Smooth muscle cell (in vitro differentiated cells): Measurements from ENCODE around the gene PAPPA2. TPM values are rescaled to one million over a fixed set of nuclear protein-coding genes. Genes with fewer than 3 reads are reported as not detected.

Experiments
- DNase-seq: peaks from one replicate; lab custom pipeline; 2025; ENCODE audit not compliant: unreplicated experiment; lab: John Stamatoyannopoulos, UW
- H2AFZ ChIP-seq: fragments of 200-600 bp; sonication (generic); 2 replicates; pipeline ENCODE4 v1.6.0; 2016; ENCODE audit warnings: antibody characterized with exemption, low read depth, mild to moderate bottlenecking
- H3F3A ChIP-seq: fragments of 200-600 bp; sonication (generic); 2 replicates; pipeline ENCODE4 v1.6.0; 2017; ENCODE audit warnings: antibody characterized with exemption, low read depth
- H3K27ac ChIP-seq: fragments of 200-600 bp; sonication (generic); 2 replicates; pipeline ENCODE4 v1.5.1; 2016; ENCODE audit warnings: low read depth, mild to moderate bottlenecking
- H3K27me3 ChIP-seq: fragments of 200-600 bp; sonication (generic); 2 replicates; pipeline ENCODE4 v1.6.1; 2016; ENCODE audit warnings: low read depth, mild to moderate bottlenecking
- H3K36me3 ChIP-seq: fragments of 200-600 bp; sonication (generic); 2 replicates; pipeline ENCODE4 v1.5.1; 2016; ENCODE audit warnings: low read depth
- H3K4me1 ChIP-seq: fragments of 200-600 bp; sonication (generic); 2 replicates; pipeline ENCODE4 v1.5.1; 2016; ENCODE audit warnings: low read depth
- H3K4me2 ChIP-seq: fragments of 200-600 bp; sonication (generic); 2 replicates; pipeline ENCODE4 v1.6.0; 2016; ENCODE audit warnings: mild to moderate bottlenecking
- H3K4me3 ChIP-seq: fragments of 200-600 bp; sonication (generic); 2 replicates; pipeline ENCODE4 v1.5.1; 2016; ENCODE audit warnings: mild to moderate bottlenecking
- H3K79me2 ChIP-seq: fragments of 200-600 bp; sonication (generic); 2 replicates; pipeline ENCODE4 v1.6.0; 2016; ENCODE audit warnings: low read depth, mild to moderate bottlenecking
- H3K9ac ChIP-seq: fragments of 200-600 bp; sonication (generic); 2 replicates; pipeline ENCODE4 v1.6.0; 2016; ENCODE audit warnings: low read depth
- H3K9me3 ChIP-seq: fragments of 200-600 bp; sonication (generic); replicated peaks from 2 replicates; pipeline ENCODE4 v1.5.1; 2016; ENCODE audit warnings: low read depth
- H4K20me1 ChIP-seq: fragments of 200-600 bp; sonication (generic); 2 replicates; pipeline ENCODE4 v1.6.0; 2016; ENCODE audit warnings: low read depth
- CTCF ChIP-seq: fragments of 200-600 bp; sonication (generic); IDR thresholded peaks from 2 replicates; pipeline ENCODE4 v1.5.1; 2017; ENCODE audit warnings: borderline replicate concordance, mild to moderate bottlenecking, antibody characterized with exemption; ENCODE audit not compliant: insufficient read depth, poor library complexity, severe bottlenecking
- WGBS: methylation state at CpG from one replicate; pipeline ENCODE4 v1.1.7; 2016; ENCODE audit warnings: low lambda C conversion rate; 5-methylcytosine and 5-hydroxymethylcytosine counted together
- polyA plus RNA-seq: library from polyadenylated mRNA; unstranded; fragments of >200 nt; fragmentation: Nextera tagmentation; extraction: Ambion mirVana; gene quantifications from 2 replicates; pipeline ENCODE4 v1.2.1, GENCODE V29; 2016
- total RNA-seq: library from RNA; depleted of rRNA; stranded (reverse); fragments of >200 nt; gene quantifications from 2 replicates; pipeline ENCODE4 v1.2.3, GENCODE V29; 2014

PAPPA2 gene
- total and polyA plus RNA-seq, 2 experiments from 2014 or later = 0.03 to 0.27 TPM

DNA sequence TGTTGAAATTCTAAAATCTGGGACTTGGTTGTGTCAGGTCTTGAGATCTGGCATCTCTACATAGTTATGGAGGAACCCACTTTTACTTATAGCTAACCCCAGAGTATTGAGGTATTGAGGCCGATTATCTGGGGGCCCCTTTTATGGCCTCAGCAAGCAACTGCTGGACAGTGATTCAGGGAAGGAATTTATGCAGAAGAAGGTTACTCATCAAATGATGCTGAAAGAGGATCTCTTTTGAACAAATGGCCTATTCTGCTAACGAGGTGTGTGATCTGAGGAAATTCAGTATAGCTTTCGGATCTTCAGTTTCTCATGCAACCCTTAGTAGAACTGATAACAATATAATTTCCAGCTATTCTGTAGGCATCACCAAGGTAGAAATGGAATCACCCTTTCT lies 239.9 kb downstream of the PAPPA2 start:
- H3K4me1 ChIP-seq = no peaks in the 10 kb centered on the region
- no peak for DNase-seq
- 89% methylated on average over 3 of the region's 3 CpGs for WGBS

GRCh38 chr1:176705585-176705984 lies 242.6 kb downstream of the PAPPA2 start:
- peaks cover 27% of the 10 kb centered on the region for H3K27me3 ChIP-seq
- no peak for DNase-seq
- H3K4me2 ChIP-seq = no peak overlapping the region
- no peaks in the 10 kb centered on the region for H3K9me3 ChIP-seq
- H2AFZ ChIP-seq = no peak overlapping the region
- no peak overlapping the region for H3K4me3 ChIP-seq
- no peak overlapping the region for H3K9ac ChIP-seq
- no peak for TF ChIP-seq CTCF
- no peaks in the 10 kb centered on the region for H3K36me3 ChIP-seq
- no peaks in the 10 kb centered on the region for H3K79me2 ChIP-seq
- WGBS = 65% methylated on average over 1 of the region's 1 CpG
- no peak overlapping the region for H3K27ac ChIP-seq
- H4K20me1 ChIP-seq = no peaks in the 10 kb centered on the region
- H3F3A ChIP-seq = no peaks in the 10 kb centered on the region
- H3K4me1 ChIP-seq = no peaks in the 10 kb centered on the region

More for the DNA sequence above, 239.9 kb downstream of the PAPPA2 start:
- Histone ChIP-seq H3K27me3 (peaks cover 27% of the 10 kb centered on the region), H3K4me2 (no peak overlapping the region), H3F3A (no peaks in the 10 kb centered on the region), H3K9ac (no peak overlapping the region), H3K36me3 (no peaks in the 10 kb centered on the region), H4K20me1 (no peaks in the 10 kb centered on the region), H2AFZ (no peak overlapping the region), H3K4me3 (no peak overlapping the region), H3K9me3 (no peaks in the 10 kb centered on the region), H3K27ac (no peak overlapping the region), H3K79me2 (no peaks in the 10 kb centered on the region)
- no peak for TF ChIP-seq CTCF

- TF ChIP-seq CTCF = no peak
- no peaks in the 10 kb centered on the region for H3K27me3 ChIP-seq
- no peaks in the 10 kb centered on the region for H3K4me1 ChIP-seq
- no peak overlapping the region for H3K9ac ChIP-seq
- no peak for DNase-seq
- no peaks in the 10 kb centered on the region for H3K79me2 ChIP-seq
- no peak overlapping the region for H3K4me3 ChIP-seq
- H4K20me1 ChIP-seq = no peaks in the 10 kb centered on the region
- H3K4me2 ChIP-seq = no peak overlapping the region
- no peaks in the 10 kb centered on the region for H3F3A ChIP-seq
- H3K27ac ChIP-seq = no peak overlapping the region
- H3K9me3 ChIP-seq = no peaks in the 10 kb centered on the region
- WGBS = 97% methylated on average over 2 of the region's 2 CpGs
- H2AFZ ChIP-seq = no peak overlapping the region
- H3K36me3 ChIP-seq = no peaks in the 10 kb centered on the region
Observed at GRCh38 chr1:176717066-176717750, 254.2 kb downstream of the PAPPA2 start.

GRCh38 chr1:176719447-176719846 lies 256.5 kb downstream of the PAPPA2 start:
- Histone ChIP-seq H2AFZ (no peak overlapping the region), H3K79me2 (no peaks in the 10 kb centered on the region), H3K27ac (no peak overlapping the region), H3K27me3 (no peaks in the 10 kb centered on the region), H3K36me3 (no peaks in the 10 kb centered on the region), H3F3A (no peaks in the 10 kb centered on the region), H3K4me2 (no peak overlapping the region), H3K4me3 (no peak overlapping the region), H3K9ac (no peak overlapping the region), H4K20me1 (no peaks in the 10 kb centered on the region), H3K9me3 (no peaks in the 10 kb centered on the region), H3K4me1 (no peaks in the 10 kb centered on the region)
- no peak for DNase-seq
- 87% methylated on average over 4 of the region's 4 CpGs for WGBS
- TF ChIP-seq CTCF = no peak
